ENCODE measurements around the gene GABBR2. TPM values are rescaled to one million over a fixed set of nuclear protein-coding genes. Genes with fewer than 3 reads are reported as not detected.

GABBR2 gene
- total RNA-seq, 1 donor: not detected

DNA sequence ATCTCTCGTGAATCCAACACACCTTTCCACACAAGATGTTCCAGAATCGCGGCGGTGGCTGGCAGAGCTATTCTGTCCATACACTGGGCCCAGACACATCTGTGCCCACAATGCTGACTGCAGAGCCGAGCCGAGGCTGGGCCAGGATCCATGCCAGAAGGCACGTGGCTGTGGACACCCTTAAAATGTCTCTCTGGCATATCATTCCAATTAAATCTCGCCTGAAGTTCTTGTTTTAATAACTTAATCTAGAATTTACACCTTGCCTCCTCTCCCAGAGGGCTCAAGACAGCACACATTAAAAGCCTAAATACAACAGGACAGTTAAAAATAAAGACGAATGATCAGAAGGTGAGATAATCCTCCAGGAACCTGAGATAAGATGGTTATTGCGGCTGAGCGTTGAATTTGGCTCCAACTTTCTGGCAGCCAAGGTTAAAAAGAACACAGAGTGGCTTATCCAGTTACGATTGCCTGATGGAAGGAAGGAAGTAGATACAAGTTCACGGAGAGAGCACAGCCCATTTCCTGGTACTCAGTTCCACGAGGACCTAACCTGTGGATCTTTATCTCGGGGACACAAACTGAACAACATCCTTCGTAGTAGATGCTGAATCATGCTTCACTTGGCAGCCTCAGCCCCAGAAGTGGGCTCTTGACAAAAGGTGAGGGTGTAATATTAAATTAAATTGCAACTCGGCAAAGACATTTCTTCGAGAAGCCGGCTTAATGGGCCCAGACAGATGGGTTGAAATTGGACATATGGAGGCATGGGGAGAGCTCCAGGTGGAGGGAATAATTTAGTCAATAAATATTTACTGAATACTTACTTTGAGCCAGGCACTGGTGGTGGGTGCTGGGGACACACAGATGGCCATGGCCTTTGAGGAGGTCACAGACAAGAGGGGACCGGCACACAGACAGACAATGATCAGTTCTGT is 367.3 kb downstream of the GABBR2 start:
- DNase-seq (ENCODE audit: low read depth): no peak
- no peak for TF ChIP-seq CTCF (IDR thresholded peaks at IDR 0.05; ENCODE audit: insufficient read depth, low read depth, low read length)
- H3K4me3 ChIP-seq (ENCODE audit: low read depth, low read length): no peak overlapping the region

DNA sequence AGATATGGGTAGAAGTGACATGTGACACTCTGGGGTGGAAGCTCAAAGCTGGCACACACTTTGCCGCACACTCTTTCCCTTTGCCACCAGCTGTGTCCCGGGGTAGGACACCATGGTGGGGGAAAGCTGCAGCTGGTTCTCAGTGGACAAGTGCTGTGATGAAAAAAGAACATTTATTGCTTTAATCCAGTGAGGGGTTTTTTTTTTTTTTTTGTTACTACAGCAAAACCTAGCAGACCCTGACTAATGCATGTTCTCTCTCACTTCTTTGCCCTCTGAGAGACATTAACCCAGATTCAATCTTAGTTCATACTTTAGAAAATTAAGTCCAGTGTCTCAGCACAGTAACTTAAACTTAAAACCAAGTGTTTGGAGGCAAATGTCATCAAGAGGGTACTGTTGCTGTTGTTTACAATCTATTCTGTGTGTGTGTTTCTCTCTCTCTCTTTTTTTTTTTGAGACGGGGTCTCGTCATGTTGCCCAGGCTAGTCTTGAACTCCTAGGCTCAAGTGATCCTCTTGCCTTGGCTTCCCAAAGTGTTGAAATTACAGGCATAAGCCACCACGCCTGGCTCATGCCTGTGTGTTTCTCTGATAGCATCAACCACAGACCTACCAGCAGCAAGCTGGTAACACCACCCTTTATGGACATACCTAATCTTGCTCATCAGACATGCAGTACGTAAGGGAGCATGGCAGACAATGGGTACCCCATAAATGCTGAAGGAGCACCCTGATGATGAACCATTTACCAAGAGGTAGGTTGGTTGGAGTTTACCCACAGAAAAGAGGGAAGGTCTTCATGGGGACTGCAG is 368.5 kb downstream of the GABBR2 start:
- no peak overlapping the region for H3K4me3 ChIP-seq (ENCODE audit: low read depth, low read length)
- no peak for TF ChIP-seq CTCF (IDR thresholded peaks at IDR 0.05; ENCODE audit: insufficient read depth, low read depth, low read length)
- DNase-seq (ENCODE audit: low read depth): no peak

DNA sequence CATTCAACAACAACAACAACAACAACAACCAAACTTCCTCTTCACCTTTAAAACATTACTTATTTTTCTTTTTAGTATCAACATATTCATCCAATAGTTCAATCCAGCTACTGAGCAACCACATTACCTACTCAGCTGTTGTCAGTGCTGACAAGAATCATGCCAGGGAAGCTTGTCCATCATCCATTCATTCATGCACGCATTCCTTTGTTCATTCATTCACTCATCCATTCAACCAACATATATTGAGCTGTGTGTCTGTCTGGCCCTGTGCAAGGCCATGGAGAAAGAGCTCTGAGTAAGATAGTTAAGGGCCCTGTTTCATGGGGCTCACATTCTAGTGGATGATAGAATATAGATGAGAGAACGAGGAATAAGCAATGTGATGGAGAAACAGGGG is 373.1 kb downstream of the GABBR2 start:
- TF ChIP-seq CTCF (IDR thresholded peaks at IDR 0.05; ENCODE audit: insufficient read depth, low read depth, low read length): no peak
- no peak for DNase-seq (ENCODE audit: low read depth)
- H3K4me3 ChIP-seq (ENCODE audit: low read depth, low read length): no peak overlapping the region

DNA sequence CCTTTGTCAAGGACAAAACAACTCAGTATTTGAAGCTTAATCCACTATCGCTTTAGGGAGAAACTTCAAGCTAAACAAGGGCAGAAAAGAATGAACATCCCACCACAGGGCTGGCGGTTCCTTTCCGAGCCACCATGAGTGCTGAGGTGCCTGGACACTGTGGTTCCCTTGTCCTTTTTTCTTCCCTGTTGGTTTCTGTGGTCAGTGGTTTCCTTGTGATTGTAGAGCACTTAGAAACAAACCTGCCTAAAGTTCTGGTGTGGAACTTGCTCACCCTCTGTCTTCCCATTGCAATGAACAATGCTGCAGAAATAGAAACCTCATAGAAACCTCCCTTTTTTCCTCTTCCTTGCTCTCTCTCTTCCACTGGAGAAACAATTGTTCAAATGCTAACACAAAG is 373.9 kb downstream of the GABBR2 start:
- DNase-seq (ENCODE audit: low read depth): no peak
- no peak overlapping the region for H3K4me3 ChIP-seq (ENCODE audit: low read depth, low read length)
- TF ChIP-seq CTCF (IDR thresholded peaks at IDR 0.05; ENCODE audit: insufficient read depth, low read depth, low read length): no peak

GRCh38 chr9:98333703-98334582 is 374.8 kb downstream of the GABBR2 start:
- H3K4me3 ChIP-seq (ENCODE audit: low read depth, low read length): no peak overlapping the region
- peak; percentile 86 for DNase-seq (ENCODE audit: low read depth)
- TF ChIP-seq CTCF (IDR thresholded peaks at IDR 0.05; ENCODE audit: insufficient read depth, low read depth, low read length): no peak

GRCh38 chr9:98332405-98332831 is 376.3 kb downstream of the GABBR2 start:
- DNase-seq (ENCODE audit: low read depth): peak; percentile 75
- no peak overlapping the region for H3K4me3 ChIP-seq (ENCODE audit: low read depth, low read length)
- TF ChIP-seq CTCF (IDR thresholded peaks at IDR 0.05; ENCODE audit: insufficient read depth, low read depth, low read length): no peak

All from fibroblast of villous mesenchyme (primary cell).